ENCODE data around the gene HOXC4.

DNA sequence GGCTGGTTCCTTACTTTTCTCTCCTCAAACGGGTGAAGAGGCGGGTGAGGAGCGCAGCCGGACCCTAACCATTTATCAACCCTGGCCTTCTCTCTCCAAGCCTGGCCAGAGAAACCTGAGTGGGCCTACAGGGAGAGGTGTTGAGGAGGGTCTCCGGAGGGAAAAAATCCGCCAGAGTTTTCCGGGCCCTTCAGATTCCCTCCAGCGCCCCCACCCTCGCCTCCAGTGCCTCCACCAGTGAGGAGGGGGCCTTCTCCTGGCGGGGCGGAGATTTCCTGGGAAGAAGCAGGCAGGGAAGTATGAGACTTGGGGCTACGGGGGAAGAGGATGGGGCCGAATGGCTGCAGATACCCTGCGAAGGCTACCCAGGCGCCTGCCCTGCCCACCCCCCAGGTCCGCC, 22.2 kb upstream of the HOXC4 start:
- TF ChIP-seq CTCF (IDR thresholded peaks at IDR 0.05) = no peak
- TF ChIP-seq POLR2A (IDR thresholded peaks at IDR 0.05; ENCODE audit: low read depth) = no peak
- no peak for TF ChIP-seq POLR2AphosphoS5 (IDR thresholded peaks at IDR 0.05)
- TF ChIP-seq EP300 (IDR thresholded peaks at IDR 0.05) = no peak
